RWPE2 (cell line): ENCODE data around the gene PLAAT5.

ENCODE experiments used
- ATAC-seq: fragments of 200-7000 bp; cut with Tn5 transposase; 3 replicates; pipeline ENCODE4 v1.9.1; 2021; ENCODE audit warnings: low read depth
- DNase-seq: peaks from one replicate; pipeline ENCODE4 v3.0.0-alpha.2; 2020; ENCODE audit warnings: low spot score
- H3K27ac ChIP-seq: fragments of 450-650 bp; 2 replicates; pipeline ENCODE4 v1.5.1; 2017; ENCODE audit warnings: mild to moderate bottlenecking; ENCODE audit not compliant: poor library complexity, severe bottlenecking
- H3K27me3 ChIP-seq: fragments of 250-450 bp; sonication (Bioruptor Pico); 2 replicates; pipeline ENCODE4 v1.5.1; 2021; ENCODE audit warnings: mild to moderate bottlenecking, moderate library complexity; ENCODE audit not compliant: insufficient read depth, poor library complexity, severe bottlenecking
- H3K36me3 ChIP-seq: fragments of 250-450 bp; sonication (Bioruptor Pico); 2 replicates; pipeline ENCODE4 v1.5.1; 2020; ENCODE audit warnings: low read depth, mild to moderate bottlenecking, moderate library complexity
- H3K4me1 ChIP-seq: fragments of 250-450 bp; sonication (Bioruptor Pico); 2 replicates; pipeline ENCODE4 v1.5.1; 2021; ENCODE audit warnings: mild to moderate bottlenecking, moderate library complexity; ENCODE audit not compliant: insufficient read depth, poor library complexity, severe bottlenecking
- H3K4me3 ChIP-seq: fragments of 250-450 bp; sonication (Bioruptor Pico); 2 replicates; pipeline ENCODE4 v1.5.1; 2021; ENCODE audit warnings: mild to moderate bottlenecking, moderate library complexity; ENCODE audit not compliant: severe bottlenecking
- H3K9me3 ChIP-seq: fragments of 250-450 bp; sonication (Bioruptor Pico); 2 replicates; pipeline ENCODE4 v1.5.1; 2021; ENCODE audit warnings: mild to moderate bottlenecking, moderate library complexity; ENCODE audit not compliant: severe bottlenecking
- CTCF ChIP-seq: fragments of 450-650 bp; IDR thresholded peaks from one replicate; pipeline ENCODE4 v1.5.1; 2017; ENCODE audit warnings: mild to moderate bottlenecking, moderate library complexity; ENCODE audit not compliant: poor library complexity, severe bottlenecking

Gene PLAAT5

GRCh38 chr11:63508009-63508408 is 17.0 kb upstream of the PLAAT5 start:
- Histone ChIP-seq H3K27ac (no peak overlapping the region), H3K9me3 (no peaks in the 10 kb centered on the region), H3K27me3 (no peaks in the 10 kb centered on the region), H3K4me1 (no peaks in the 10 kb centered on the region), H3K4me3 (no peak overlapping the region), H3K36me3 (no peaks in the 10 kb centered on the region)
- TF ChIP-seq CTCF, result no peak
- DNase-seq (no peak), ATAC-seq (no peak)

GRCh38 chr11:63507511-63507910 is 16.5 kb upstream of the PLAAT5 start:
- Histone ChIP-seq H3K9me3 (no peaks in the 10 kb centered on the region), H3K27ac (no peak overlapping the region), H3K4me1 (no peaks in the 10 kb centered on the region), H3K36me3 (no peaks in the 10 kb centered on the region), H3K4me3 (no peak overlapping the region), H3K27me3 (no peaks in the 10 kb centered on the region)
- ATAC-seq (no peak), DNase-seq (no peak)
- no peak for TF ChIP-seq CTCF

- no peak overlapping the region for H3K27ac ChIP-seq
- H3K4me1 ChIP-seq, result no peaks in the 10 kb centered on the region
- DNase-seq (no peak), ATAC-seq (no peak)
- H3K36me3 ChIP-seq, result no peaks in the 10 kb centered on the region
- TF ChIP-seq CTCF, result no peak
- H3K9me3 ChIP-seq, result no peaks in the 10 kb centered on the region
- no peaks in the 10 kb centered on the region for H3K27me3 ChIP-seq
- H3K4me3 ChIP-seq, result no peak overlapping the region
These were observed 15.9 kb upstream of the PLAAT5 start for GRCh38 chr11:63506876-63507275.

- ATAC-seq (no peak), DNase-seq (no peak)
- TF ChIP-seq CTCF, result no peak
- H3K4me3 ChIP-seq, result no peak within 1 kb of the TSS
- H3K27ac ChIP-seq, result no peak within 1 kb of the TSS
- H3K4me1 ChIP-seq, result no peaks in the 10 kb centered on the region
- H3K9me3 ChIP-seq, result no peaks in the 10 kb centered on the region
- H3K27me3 ChIP-seq, result no peaks in the 10 kb centered on the region
- no peaks in the 10 kb centered on the region for H3K36me3 ChIP-seq
These were observed 15.0 kb upstream of the PLAAT5 start, which contains the start of gene LGALS12 for GRCh38 chr11:63505857-63506528. LGALS12 (plus strand) TSS chr11:63506084; CDS start chr11:63506459, 375 bp downstream.

- no peak for TF ChIP-seq CTCF
- no peak for ATAC-seq
These were observed 14.1 kb upstream of the PLAAT5 start for GRCh38 chr11:63504933-63505586.

More at GRCh38 chr11:63504933-63505586, 14.1 kb upstream of the PLAAT5 start:
- no peak overlapping the region for H3K4me3 ChIP-seq
- H3K36me3 ChIP-seq, result no peaks in the 10 kb centered on the region
- no peak overlapping the region for H3K27ac ChIP-seq
- no peak for DNase-seq
- no peaks in the 10 kb centered on the region for H3K9me3 ChIP-seq
- H3K4me1 ChIP-seq, result no peaks in the 10 kb centered on the region
- no peaks in the 10 kb centered on the region for H3K27me3 ChIP-seq
